C4-2B (cell line): ENCODE data around the gene ZBED4.

ENCODE experiments used
- ZFX ChIP-seq: fragments of 450-650 bp; IDR thresholded peaks from 2 replicates; pipeline ENCODE4 v1.6.1; 2017
- TF ChIP-seq, protein P1 (sequence below): fragments of 450-650 bp; conservative IDR thresholded peaks from 2 replicates; pipeline ENCODE4 v1.5.1; 2017; ENCODE audit warnings: mild to moderate bottlenecking

DNA sequence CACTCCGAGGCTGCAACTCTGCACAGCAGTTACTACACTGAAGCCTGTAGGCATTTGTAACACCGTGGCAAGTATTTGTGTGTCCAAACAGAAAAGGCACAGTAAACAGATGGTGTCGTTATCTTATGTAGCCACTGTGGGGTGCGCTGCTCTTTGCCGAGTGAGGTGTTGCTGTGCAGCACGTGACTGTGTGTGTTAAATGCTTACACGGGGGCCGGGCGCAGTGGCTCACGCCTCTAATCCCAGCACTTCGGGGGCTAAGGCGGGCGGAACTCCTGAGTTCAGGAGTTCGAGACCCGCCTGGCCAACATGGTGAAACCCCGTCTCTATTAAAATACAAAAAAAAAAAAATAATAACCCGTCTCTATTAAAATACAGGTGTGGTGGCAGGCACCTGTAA lies 11.5 kb downstream of the ZBED4 start:
- TF ChIP-seq, protein P1, sequence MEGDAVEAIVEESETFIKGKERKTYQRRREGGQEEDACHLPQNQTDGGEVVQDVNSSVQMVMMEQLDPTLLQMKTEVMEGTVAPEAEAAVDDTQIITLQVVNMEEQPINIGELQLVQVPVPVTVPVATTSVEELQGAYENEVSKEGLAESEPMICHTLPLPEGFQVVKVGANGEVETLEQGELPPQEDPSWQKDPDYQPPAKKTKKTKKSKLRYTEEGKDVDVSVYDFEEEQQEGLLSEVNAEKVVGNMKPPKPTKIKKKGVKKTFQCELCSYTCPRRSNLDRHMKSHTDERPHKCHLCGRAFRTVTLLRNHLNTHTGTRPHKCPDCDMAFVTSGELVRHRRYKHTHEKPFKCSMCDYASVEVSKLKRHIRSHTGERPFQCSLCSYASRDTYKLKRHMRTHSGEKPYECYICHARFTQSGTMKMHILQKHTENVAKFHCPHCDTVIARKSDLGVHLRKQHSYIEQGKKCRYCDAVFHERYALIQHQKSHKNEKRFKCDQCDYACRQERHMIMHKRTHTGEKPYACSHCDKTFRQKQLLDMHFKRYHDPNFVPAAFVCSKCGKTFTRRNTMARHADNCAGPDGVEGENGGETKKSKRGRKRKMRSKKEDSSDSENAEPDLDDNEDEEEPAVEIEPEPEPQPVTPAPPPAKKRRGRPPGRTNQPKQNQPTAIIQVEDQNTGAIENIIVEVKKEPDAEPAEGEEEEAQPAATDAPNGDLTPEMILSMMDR: no peak
- no peak for TF ChIP-seq ZFX
